Calu3 (cell line): ENCODE results near the gene LCK. TPM values are rescaled to one million over a fixed set of nuclear protein-coding genes. Genes with fewer than 3 reads are reported as not detected.

Experiments
- BruUV-seq: library from RNA; stranded (reverse); fragments of 400-500 nt; replicated peaks from 2 replicates; lab custom pipeline; 2021; lab: Mats Ljungman, UMichigan
- CTCF ChIA-PET: fragments of 300-600 bp; sonication (Branson Sonifier 250); formaldehyde crosslinking; loops from one replicate; lab custom pipeline; 2022; ENCODE audit warnings: antibody characterized with exemption; lab: Charles Lee
- DNase-seq: peaks from one replicate; pipeline ENCODE4 v3.0.0; 2022
- H3K27ac Mint-ChIP-seq: one replicate; pipeline ENCODE4 v1.8.0; 2022; ENCODE audit warnings: mixed read lengths; ENCODE audit not compliant: unreplicated experiment
- H3K27me3 Mint-ChIP-seq: one replicate; pipeline ENCODE4 v1.8.0; 2022; ENCODE audit warnings: mixed read lengths; ENCODE audit not compliant: unreplicated experiment
- H3K36me3 Mint-ChIP-seq: one replicate; pipeline ENCODE4 v1.8.0; 2022; ENCODE audit warnings: mild to moderate bottlenecking, moderate library complexity, mixed read lengths; ENCODE audit not compliant: insufficient read depth, unreplicated experiment
- H3K4me1 Mint-ChIP-seq: one replicate; pipeline ENCODE4 v1.8.0; 2022; ENCODE audit warnings: mild to moderate bottlenecking, low read depth, mixed read lengths; ENCODE audit not compliant: unreplicated experiment
- H3K4me3 Mint-ChIP-seq: one replicate; pipeline ENCODE4 v1.8.0; 2022; ENCODE audit warnings: mild to moderate bottlenecking, low read depth, moderate library complexity, mixed read lengths; ENCODE audit not compliant: unreplicated experiment
- H3K9me3 Mint-ChIP-seq: one replicate; pipeline ENCODE4 v1.8.0; 2022; ENCODE audit warnings: low read depth, mixed read lengths; ENCODE audit not compliant: unreplicated experiment
- intact Hi-C: fragments of 100-400 bp; cut with micrococcal nuclease; formaldehyde crosslinking; loops from one replicate; pipeline ENCODE4 v1.10.0; 2022; ENCODE audit not compliant: unreplicated experiment
- total RNA-seq: library from RNA; stranded (reverse); gene quantifications from 2 replicates; pipeline ENCODE4 v1.2.3, GENCODE V29; 2022
- TF ChIP-seq, protein P1 (sequence below): fragments of 200-600 bp; IDR thresholded peaks from one replicate; pipeline ENCODE4 v1.8.0; 2022; ENCODE audit warnings: antibody characterized with exemption; ENCODE audit not compliant: unreplicated experiment

Gene LCK
- total RNA-seq, 1 experiment from 2014 or later = 0.66 TPM

DNA sequence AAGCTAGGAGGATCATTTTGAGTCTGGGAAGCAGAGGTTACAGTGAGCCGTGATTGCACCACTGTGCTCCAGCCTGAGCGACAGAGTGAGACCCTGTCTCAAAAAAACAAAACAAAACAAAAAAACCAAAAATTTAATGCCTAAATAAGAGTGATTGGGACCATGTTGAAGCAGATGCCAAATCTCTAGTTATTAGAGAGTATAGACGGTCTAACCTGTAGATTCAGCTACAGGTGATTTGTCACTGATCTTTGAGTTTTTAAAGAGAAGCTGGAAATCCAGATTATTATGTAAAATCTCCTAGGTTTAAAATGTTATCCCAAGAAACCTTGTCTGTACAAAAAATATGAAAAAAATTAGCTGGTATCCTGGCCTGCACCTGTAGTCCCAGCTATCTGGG lies 52.3 kb downstream of the LCK start:
- Mint-ChIP-seq H3K4me1 (peaks cover 14% of the 10 kb centered on the region), H3K36me3 (peaks cover 45% of the 10 kb centered on the region), H3K4me3 (no peak overlapping the region), H3K27me3 (no peaks in the 10 kb centered on the region), H3K9me3 (peaks cover 5% of the 10 kb centered on the region), H3K27ac (no peak overlapping the region)
- TF ChIP-seq, protein P1, sequence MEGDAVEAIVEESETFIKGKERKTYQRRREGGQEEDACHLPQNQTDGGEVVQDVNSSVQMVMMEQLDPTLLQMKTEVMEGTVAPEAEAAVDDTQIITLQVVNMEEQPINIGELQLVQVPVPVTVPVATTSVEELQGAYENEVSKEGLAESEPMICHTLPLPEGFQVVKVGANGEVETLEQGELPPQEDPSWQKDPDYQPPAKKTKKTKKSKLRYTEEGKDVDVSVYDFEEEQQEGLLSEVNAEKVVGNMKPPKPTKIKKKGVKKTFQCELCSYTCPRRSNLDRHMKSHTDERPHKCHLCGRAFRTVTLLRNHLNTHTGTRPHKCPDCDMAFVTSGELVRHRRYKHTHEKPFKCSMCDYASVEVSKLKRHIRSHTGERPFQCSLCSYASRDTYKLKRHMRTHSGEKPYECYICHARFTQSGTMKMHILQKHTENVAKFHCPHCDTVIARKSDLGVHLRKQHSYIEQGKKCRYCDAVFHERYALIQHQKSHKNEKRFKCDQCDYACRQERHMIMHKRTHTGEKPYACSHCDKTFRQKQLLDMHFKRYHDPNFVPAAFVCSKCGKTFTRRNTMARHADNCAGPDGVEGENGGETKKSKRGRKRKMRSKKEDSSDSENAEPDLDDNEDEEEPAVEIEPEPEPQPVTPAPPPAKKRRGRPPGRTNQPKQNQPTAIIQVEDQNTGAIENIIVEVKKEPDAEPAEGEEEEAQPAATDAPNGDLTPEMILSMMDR = no peak
- DNase-seq = no peak
- intact Hi-C loops = no loop called here
- TSS peak; percentile 8 for BruUV-seq
- CTCF ChIA-PET = interaction anchor here (1.4 kb wide), 1 partner anchor 19 kb away, joined by 3 read pairs; no protein-coding TSS in a partner anchor

DNA sequence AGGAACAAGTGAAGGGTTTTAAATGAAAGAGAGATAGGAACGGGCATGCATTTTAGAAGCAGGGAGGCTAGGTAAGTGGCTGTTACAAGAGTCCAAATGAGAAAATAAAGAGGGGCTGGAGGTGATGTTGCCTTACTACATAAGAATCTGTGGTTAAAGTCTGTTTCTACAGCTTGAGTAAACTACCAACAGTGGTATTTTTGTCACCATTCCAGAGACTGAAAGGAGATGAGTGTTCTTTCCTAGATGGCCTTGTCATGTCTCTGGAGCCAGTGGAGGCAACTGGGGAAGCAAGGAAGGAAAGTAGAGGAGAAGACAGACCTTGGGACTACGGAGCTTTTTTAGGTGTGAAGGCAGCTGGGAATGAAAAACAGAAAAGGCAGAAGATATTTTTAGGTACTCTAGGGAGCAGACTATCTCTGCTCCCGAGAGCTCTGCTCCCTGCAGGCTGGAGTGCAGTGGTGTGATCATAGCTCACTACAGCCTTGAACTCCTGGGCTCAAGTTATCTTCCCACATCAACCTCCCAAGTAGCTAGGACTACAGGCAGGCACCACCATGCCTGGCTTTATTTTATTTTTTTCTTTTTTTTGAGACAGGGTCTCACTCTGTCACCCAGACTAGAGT lies 53.0 kb downstream of the LCK start:
- Mint-ChIP-seq H3K27ac (no peak overlapping the region), H3K9me3 (peaks cover 5% of the 10 kb centered on the region), H3K36me3 (peaks cover 45% of the 10 kb centered on the region), H3K27me3 (no peaks in the 10 kb centered on the region), H3K4me1 (peaks cover 14% of the 10 kb centered on the region), H3K4me3 (no peak overlapping the region)
- TF ChIP-seq, protein P1 = no peak
- intact Hi-C loops = no loop called here
- BruUV-seq = no TSS peak
- CTCF ChIA-PET = interaction anchor here (0.7 to 1.4 kb wide), 2 partner anchors 19 to 38 kb away, joined by 3 read pairs; no protein-coding TSS in a partner anchor
- DNase-seq = no peak

DNA sequence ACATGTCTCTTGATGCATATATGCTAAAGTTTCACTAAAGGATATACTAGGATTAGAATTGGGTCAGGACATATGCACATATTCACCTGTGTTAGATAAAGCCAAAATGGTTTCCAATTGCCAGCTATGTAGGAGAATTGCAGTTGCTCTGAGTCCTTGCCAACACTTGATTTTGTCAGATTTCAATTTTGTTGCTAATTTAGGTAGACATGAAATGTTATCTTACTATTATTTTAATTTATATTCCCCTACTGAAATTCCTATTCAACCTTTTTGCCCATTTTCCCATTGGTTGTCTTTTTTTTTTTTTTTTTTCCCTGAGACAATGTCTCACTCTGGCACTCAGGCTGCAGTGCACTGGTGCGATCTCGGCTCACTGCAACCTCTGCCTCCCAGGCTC lies 54.2 kb downstream of the LCK start:
- TF ChIP-seq, protein P1 = no peak
- Mint-ChIP-seq H3K36me3 (peaks cover 45% of the 10 kb centered on the region), H3K27me3 (no peaks in the 10 kb centered on the region), H3K27ac (no peak overlapping the region), H3K9me3 (peaks cover 5% of the 10 kb centered on the region), H3K4me3 (no peak overlapping the region), H3K4me1 (peaks cover 14% of the 10 kb centered on the region)
- CTCF ChIA-PET = no interaction called here
- intact Hi-C loops = no loop called here
- BruUV-seq = no TSS peak
- no peak for DNase-seq

DNA sequence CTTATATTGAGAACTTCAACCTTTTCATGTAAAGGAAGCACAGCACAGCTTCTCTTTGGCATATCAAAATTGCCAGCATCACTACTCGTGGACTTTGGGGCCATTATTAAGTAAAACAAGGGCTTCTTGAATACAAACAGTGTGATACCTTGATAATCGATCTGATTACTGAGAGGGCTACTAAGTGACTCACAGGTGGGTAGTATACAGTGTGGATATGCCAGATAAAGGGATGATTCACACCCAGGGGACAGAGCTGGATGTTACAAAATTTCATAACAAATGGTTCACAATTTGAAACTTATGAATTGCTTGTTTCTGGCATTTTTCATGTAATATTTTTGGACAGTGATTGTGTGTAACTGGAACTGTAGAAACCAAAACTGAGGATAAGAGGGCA lies 56.3 kb downstream of the LCK start:
- Mint-ChIP-seq H3K4me3 (no peak overlapping the region), H3K9me3 (peaks cover 5% of the 10 kb centered on the region), H3K27ac (no peak overlapping the region), H3K36me3 (peaks cover 36% of the 10 kb centered on the region), H3K27me3 (no peaks in the 10 kb centered on the region), H3K4me1 (peaks cover 23% of the 10 kb centered on the region)
- intact Hi-C loops = no loop called here
- TF ChIP-seq, protein P1 = no peak
- no TSS peak for BruUV-seq
- DNase-seq = no peak
- CTCF ChIA-PET = interaction anchor here (0.6 to 2.2 kb wide), 4 partner anchors 15 to 244 kb away, joined by 3 to 8 read pairs (median 5); partner anchors contain the start of gene KPNA6
